Caco-2 (cell line): ENCODE data around the gene DOK3. TPM values are rescaled to one million over a fixed set of nuclear protein-coding genes. Genes with fewer than 3 reads are reported as not detected.

Experiments
- BruUV-seq: library from RNA; stranded (reverse); fragments of 400-500 nt; replicated peaks from 2 replicates; lab custom pipeline; 2021; lab: Mats Ljungman, UMichigan
- CTCF ChIA-PET: fragments of 300-600 bp; sonication (Branson Sonifier 250); formaldehyde crosslinking; loops from one replicate; lab custom pipeline; 2022; ENCODE audit warnings: antibody characterized with exemption; lab: Charles Lee
- POLR2A ChIA-PET: fragments of 300-600 bp; sonication (Branson Sonifier 250); formaldehyde crosslinking; loops from one replicate; lab custom pipeline; 2022; ENCODE audit warnings: antibody characterized with exemption; lab: Charles Lee
- DNase-seq, 2 experiments: peaks; one replicate each; pipeline versions ENCODE4 v3.0.0 to v3.0.0-alpha.2; 2020 to 2022
- H3K27me3 ChIP-seq: replicated peaks from 2 replicates; pipeline ENCODE4 v1.6.0; 2011; ENCODE audit warnings: low read length; ENCODE audit not compliant: control insufficient read depth, insufficient read depth
- H3K36me3 ChIP-seq: 2 replicates; pipeline ENCODE4 v1.5.1; 2011; ENCODE audit warnings: low read length; ENCODE audit not compliant: control insufficient read depth, insufficient read depth
- H3K4me1 ChIP-seq: fragments of 250-450 bp; sonication (Bioruptor Pico); 2 replicates; pipeline ENCODE4 v1.5.1; 2020; ENCODE audit warnings: mild to moderate bottlenecking
- H3K4me3 ChIP-seq: 2 replicates; pipeline ENCODE4 v1.5.1; 2011; ENCODE audit warnings: low read depth, mild to moderate bottlenecking, control low read depth, low read length
- H3K9me3 ChIP-seq: fragments of 250-450 bp; sonication (Bioruptor Pico); 2 replicates; pipeline ENCODE4 v1.5.1; 2020; ENCODE audit warnings: mild to moderate bottlenecking, moderate library complexity
- H3K27ac Mint-ChIP-seq: one replicate; pipeline ENCODE4 v1.8.0; 2022; ENCODE audit warnings: mixed read lengths; ENCODE audit not compliant: unreplicated experiment
- H3K27me3 Mint-ChIP-seq: one replicate; pipeline ENCODE4 v1.8.0; 2022; ENCODE audit warnings: mixed read lengths; ENCODE audit not compliant: insufficient read depth, unreplicated experiment
- H3K36me3 Mint-ChIP-seq: one replicate; pipeline ENCODE4 v1.8.0; 2022; ENCODE audit warnings: mild to moderate bottlenecking, mixed read lengths; ENCODE audit not compliant: insufficient read depth, unreplicated experiment
- H3K4me1 Mint-ChIP-seq: one replicate; pipeline ENCODE4 v1.8.0; 2022; ENCODE audit warnings: low read depth, mixed read lengths; ENCODE audit not compliant: unreplicated experiment
- H3K4me3 Mint-ChIP-seq: one replicate; pipeline ENCODE4 v1.8.0; 2022; ENCODE audit warnings: mild to moderate bottlenecking, moderate library complexity, mixed read lengths; ENCODE audit not compliant: unreplicated experiment
- H3K9me3 Mint-ChIP-seq: one replicate; pipeline ENCODE4 v1.8.0; 2022; ENCODE audit warnings: mixed read lengths; ENCODE audit not compliant: unreplicated experiment
- CTCF ChIP-seq, 2 experiments: fragments of 200-600 bp in 1 of 2; IDR thresholded peaks; 1 replicate in 1 of 2; 2 replicates in 1 of 2; pipeline versions ENCODE4 v1.5.1 to v1.8.0; 2011 to 2022; ENCODE audit warnings: antibody characterized with exemption in 1 of 2, control low read depth in 1 of 2, inconsistent platforms in 1 of 2, low read depth in 1 of 2, low read length in 1 of 2, mild to moderate bottlenecking in 1 of 2, moderate library complexity in 1 of 2; ENCODE audit not compliant: insufficient read depth in 1 of 2, severe bottlenecking in 1 of 2, unreplicated experiment in 1 of 2
- intact Hi-C: fragments of 100-400 bp; cut with micrococcal nuclease; formaldehyde crosslinking; loops from one replicate; pipeline ENCODE4 v1.10.0; 2022; ENCODE audit not compliant: unreplicated experiment
- total RNA-seq: library from RNA; stranded (reverse); gene quantifications from 2 replicates; pipeline ENCODE4 v1.2.3, GENCODE V29; 2022

DOK3 gene
- total RNA-seq, 1 experiment from 2014 or later, result 7.9 TPM

- POLR2A ChIA-PET, result interaction anchor here (0.6 kb wide), 1 partner anchor 97 kb away, joined by 4 read pairs; no protein-coding TSS in a partner anchor
- H3K27me3 Mint-ChIP-seq, result peaks cover 11% of the 10 kb centered on the region
- no TSS peak for BruUV-seq
- DNase-seq, result no peak
- peaks cover 7% of the 10 kb centered on the region for H3K36me3 Mint-ChIP-seq
- intact Hi-C loops, result loop anchor here (1.0 kb wide), 3 partner anchors 14 to 98 kb away; no protein-coding TSS in a partner anchor
- Histone ChIP-seq H3K4me1 (peaks cover 6% of the 10 kb centered on the region; the same call in 1 of the 2 replicates), H3K4me3 (no peak overlapping the region), H3K27me3 (no peaks in the 10 kb centered on the region), H3K36me3 (no peaks in the 10 kb centered on the region), H3K9me3 (no peaks in the 10 kb centered on the region)
- H3K4me1 Mint-ChIP-seq, result peaks cover 22% of the 10 kb centered on the region
- CTCF ChIA-PET, result interaction anchor here (0.6 to 2.3 kb wide), 11 partner anchors 15 to 415 kb away, joined by 3 to 15 read pairs (median 4); partner anchors contain the start of genes DDX41 and FGFR4
- TF ChIP-seq CTCF (IDR thresholded peaks at IDR 0.05; ENCODE audit: insufficient read depth in 1 of 2, low read depth in 1 of 2, low read length in 1 of 2, severe bottlenecking in 1 of 2, unreplicated experiment in 1 of 2), result no peak
- no peak overlapping the region for H3K27ac Mint-ChIP-seq
- H3K4me3 Mint-ChIP-seq, result no peak overlapping the region
- H3K9me3 Mint-ChIP-seq, result no peaks in the 10 kb centered on the region
Observed at GRCh38 chr5:177501874-177502678, 7.5 kb downstream of the DOK3 start.

DNA sequence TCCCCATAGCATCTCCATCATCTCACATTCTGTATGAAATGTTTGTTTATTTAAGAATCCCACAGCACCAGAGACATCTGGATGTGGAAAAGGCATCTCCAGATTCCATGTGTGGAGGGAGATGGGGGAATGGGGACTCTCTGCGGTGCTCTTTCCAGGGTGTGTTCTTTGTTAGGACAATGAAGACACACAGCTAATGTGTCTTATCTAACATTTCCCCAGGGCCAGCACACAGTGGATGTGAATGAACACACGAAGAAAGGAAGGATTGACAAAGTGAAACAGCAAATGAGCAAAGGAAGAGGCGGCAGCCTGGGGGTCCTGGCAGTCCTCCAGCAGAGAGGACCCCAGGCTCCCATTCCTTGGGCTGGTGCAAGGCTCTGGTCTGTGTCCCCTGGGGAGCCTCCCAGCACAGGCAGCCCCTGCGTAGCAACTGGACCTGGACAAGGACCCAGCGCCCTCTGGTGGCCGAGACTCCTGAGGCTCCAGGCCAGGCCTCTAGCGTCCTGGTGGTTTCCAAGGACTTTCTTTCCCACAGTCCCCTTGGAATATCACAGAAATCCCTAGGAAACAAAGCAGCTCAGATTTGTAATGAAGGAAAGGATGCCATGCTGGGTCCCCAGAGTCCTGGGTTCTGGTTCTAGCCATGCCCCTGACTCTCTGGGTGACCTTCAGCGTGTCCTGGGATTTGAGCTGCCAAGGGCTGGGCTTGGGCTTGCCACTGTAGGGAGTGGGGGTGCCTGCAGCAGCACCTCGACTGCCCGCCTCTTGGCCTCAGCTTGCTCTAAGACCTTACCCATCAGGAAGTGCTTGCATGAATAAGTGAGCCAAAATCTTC, 8.7 kb downstream of the DOK3 start:
- H3K36me3 ChIP-seq, result no peaks in the 10 kb centered on the region
- Mint-ChIP-seq H3K27ac (no peak overlapping the region), H3K4me1 (peaks cover 26% of the 10 kb centered on the region), H3K9me3 (no peaks in the 10 kb centered on the region), H3K27me3 (peaks cover 11% of the 10 kb centered on the region), H3K4me3 (no peak overlapping the region), H3K36me3 (peaks cover 7% of the 10 kb centered on the region)
- TF ChIP-seq CTCF (IDR thresholded peaks at IDR 0.05; ENCODE audit: insufficient read depth in 1 of 2, low read depth in 1 of 2, low read length in 1 of 2, severe bottlenecking in 1 of 2, unreplicated experiment in 1 of 2), result peak; percentile 91 to 98
- peak; percentile 88 to 92 for DNase-seq
- no peaks in the 10 kb centered on the region for H3K9me3 ChIP-seq
- intact Hi-C loops, result loop anchor here (1.0 kb wide), 3 partner anchors 13 to 97 kb away; no protein-coding TSS in a partner anchor
- H3K27me3 ChIP-seq, result no peaks in the 10 kb centered on the region
- ChIA-PET POLR2A (no interaction called here), CTCF (interaction anchor here (0.6 to 2.3 kb wide), 16 partner anchors 16 to 414 kb away, joined by 3 to 15 read pairs (median 4); partner anchors contain the start of genes DDX41, FGFR4 and TMED9)
- no peak overlapping the region for H3K4me3 ChIP-seq
- H3K4me1 ChIP-seq, result peaks cover 12% of the 10 kb centered on the region
- BruUV-seq, result no TSS peak

DNA sequence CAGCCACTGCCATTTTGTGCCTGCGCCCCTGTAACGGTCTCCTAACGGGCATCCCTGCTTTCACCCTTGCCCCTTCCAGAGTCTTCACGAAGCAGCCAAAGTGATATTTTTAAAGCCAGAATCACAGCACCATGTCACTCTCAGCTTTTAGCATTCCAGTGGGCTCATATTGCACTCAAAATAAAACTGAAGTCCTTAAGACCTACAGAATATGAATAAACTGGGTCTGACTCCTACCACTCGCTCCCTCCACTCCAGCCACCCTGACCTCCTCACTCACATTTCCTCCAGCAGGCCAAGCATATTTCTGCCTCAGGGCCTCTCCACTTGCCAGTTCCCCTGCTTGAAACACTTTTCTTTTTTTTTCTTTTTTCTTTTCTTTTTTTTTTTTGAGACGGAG, 9.8 kb downstream of the DOK3 start:
- H3K4me1 ChIP-seq, result peaks cover 23% of the 10 kb centered on the region
- BruUV-seq, result no TSS peak

More for the DNA sequence above, 9.8 kb downstream of the DOK3 start:
- Histone ChIP-seq H3K9me3 (no peaks in the 10 kb centered on the region), H3K27me3 (no peaks in the 10 kb centered on the region), H3K4me3 (no peak overlapping the region), H3K36me3 (peaks cover 2% of the 10 kb centered on the region; the same call in 1 of the 2 replicates)
- no peak overlapping the region for H3K27ac Mint-ChIP-seq
- intact Hi-C loops, result no loop called here
- peaks cover 7% of the 10 kb centered on the region for H3K36me3 Mint-ChIP-seq
- ChIA-PET CTCF (interaction anchor here (0.7 to 2.3 kb wide), 3 partner anchors 42 to 95 kb away, joined by 4 to 15 read pairs (median 9); partner anchors contain the start of gene TMED9), POLR2A (no interaction called here)
- H3K27me3 Mint-ChIP-seq, result peaks cover 11% of the 10 kb centered on the region
- H3K4me3 Mint-ChIP-seq, result peak overlapping the region; percentile 23
- TF ChIP-seq CTCF (IDR thresholded peaks at IDR 0.05; ENCODE audit: insufficient read depth in 1 of 2, low read depth in 1 of 2, low read length in 1 of 2, severe bottlenecking in 1 of 2, unreplicated experiment in 1 of 2), result no peak
- H3K9me3 Mint-ChIP-seq, result no peaks in the 10 kb centered on the region
- H3K4me1 Mint-ChIP-seq, result peaks cover 27% of the 10 kb centered on the region
- no peak for DNase-seq
